Epithelial cell of proximal tubule (primary cell): ENCODE results near the gene NDUFA6. TPM values are rescaled to one million over a fixed set of nuclear protein-coding genes. Genes with fewer than 3 reads are reported as not detected.
A peak's percentile ranks its signal among the peaks of the same experiment; 100 is the strongest.

Experiments
- DNase-seq: peaks from one replicate; pipeline ENCODE4 v3.0.0-alpha.2; 2011; ENCODE audit warnings: low read depth
- H3K4me3 ChIP-seq: 2 replicates; pipeline ENCODE4 v1.5.1; 2011; ENCODE audit warnings: low read depth, mild to moderate bottlenecking, low read length
- CTCF ChIP-seq: conservative IDR thresholded peaks from 2 replicates; pipeline ENCODE4 v1.5.1; 2012; ENCODE audit warnings: low read depth, mild to moderate bottlenecking, low read length
- total RNA-seq: library from RNA; depleted of rRNA; stranded (reverse); fragments of >200 nt; gene quantifications from 2 replicates; pipeline ENCODE4 v1.2.3, GENCODE V29; 2015

NDUFA6 gene
- total RNA-seq, 1 donor from 2014 or later, result 91.0 TPM

GRCh38 chr22:42084874-42085273 lies 5.7 kb downstream of the NDUFA6 start:
- DNase-seq, result no peak
- no peak overlapping the region for H3K4me3 ChIP-seq
- no peak for TF ChIP-seq CTCF

- TF ChIP-seq CTCF, result no peak
- H3K4me3 ChIP-seq, result no peak overlapping the region
- DNase-seq, result no peak
Observed at GRCh38 chr22:42083119-42083518, 7.5 kb downstream of the NDUFA6 start.

GRCh38 chr22:42080287-42080686 lies 10.3 kb downstream of the NDUFA6 start:
- TF ChIP-seq CTCF, result no peak
- H3K4me3 ChIP-seq, result peak overlapping the region; percentile 58
- no peak for DNase-seq

- DNase-seq, result peak; percentile 84
- no peak for TF ChIP-seq CTCF
- peak within 1 kb of the TSS; percentile 58 for H3K4me3 ChIP-seq
Observed at GRCh38 chr22:42079319-42080251, 11.0 kb downstream of the NDUFA6 start, which contains the start of gene SMDT1. TSS of gene SMDT1 (plus strand) at chr22:42079700. CDS start at chr22:42079769, 69 bp downstream.

GRCh38 chr22:42078469-42079318 lies 11.9 kb downstream of the NDUFA6 start:
- peak overlapping the region; percentile 58 for H3K4me3 ChIP-seq
- TF ChIP-seq CTCF, result no peak
- DNase-seq, result no peak

- no peak for DNase-seq
- no peak overlapping the region for H3K4me3 ChIP-seq
- TF ChIP-seq CTCF, result no peak
Observed at GRCh38 chr22:42077486-42078125, 13.0 kb downstream of the NDUFA6 start.
